Renal cortex interstitium (tissue), 11 donors: ENCODE results near the gene NELFE. TPM values are rescaled to one million over a fixed set of nuclear protein-coding genes. Genes with fewer than 3 reads are reported as not detected.

Experiments
- DNase-seq, 11 donors: peaks; one replicate each; pipeline ENCODE4 v3.0.0-alpha.2; 2013; ENCODE audit warnings: low read depth in 9 of 11, low spot score in 4 of 11; ENCODE audit errors: extremely low read depth in 1 of 11
- polyA plus RNA-seq, 3 donors: library from polyadenylated mRNA; unstranded; fragments of 120-200 nt; gene quantifications; one replicate each; pipeline ENCODE4 v1.2.1, GENCODE V29; 2013; ENCODE audit not compliant: insufficient read length in 3 of 3

NELFE gene
- polyA plus RNA-seq, 3 donors, result 89.5 to 103 (median 91.3) TPM

GRCh38 chr6:31965700-31966099, 6.9 kb upstream of the NELFE start:
- no peak for DNase-seq

- no peak for DNase-seq
These were observed 5.2 kb upstream of the NELFE start for GRCh38 chr6:31963921-31964320.

GRCh38 chr6:31961616-31962015, 2.8 kb upstream of the NELFE start:
- DNase-seq, result no peak

GRCh38 chr6:31958412-31958740, 395 bp downstream of the NELFE start:
- no peak for DNase-seq

- no peak for DNase-seq
These were observed 2.0 kb downstream of the NELFE start for GRCh38 chr6:31956796-31957195.

- no peak for DNase-seq
These were observed 4.3 kb downstream of the NELFE start for GRCh38 chr6:31954511-31954910.

DNA sequence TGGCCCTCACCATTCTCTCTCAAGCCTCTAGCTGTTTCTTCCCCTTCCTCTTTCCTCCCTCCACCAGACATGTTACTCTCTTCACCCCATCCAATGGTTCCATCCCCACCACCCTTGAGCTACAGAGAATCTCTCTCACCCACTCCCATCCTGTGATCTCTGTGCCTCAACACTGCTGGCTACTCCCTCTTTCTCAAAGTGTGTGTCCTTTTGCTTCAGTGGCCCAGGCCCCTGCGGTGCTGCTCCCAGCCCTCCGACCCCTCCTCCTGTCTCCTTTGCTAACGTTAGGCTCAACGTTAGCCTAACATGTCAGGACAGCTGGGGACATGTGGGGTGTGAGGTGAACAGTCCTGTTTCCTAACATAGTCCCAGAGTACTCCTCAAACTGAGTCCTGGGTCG, 5.9 kb downstream of the NELFE start:
- DNase-seq, result no peak

DNA sequence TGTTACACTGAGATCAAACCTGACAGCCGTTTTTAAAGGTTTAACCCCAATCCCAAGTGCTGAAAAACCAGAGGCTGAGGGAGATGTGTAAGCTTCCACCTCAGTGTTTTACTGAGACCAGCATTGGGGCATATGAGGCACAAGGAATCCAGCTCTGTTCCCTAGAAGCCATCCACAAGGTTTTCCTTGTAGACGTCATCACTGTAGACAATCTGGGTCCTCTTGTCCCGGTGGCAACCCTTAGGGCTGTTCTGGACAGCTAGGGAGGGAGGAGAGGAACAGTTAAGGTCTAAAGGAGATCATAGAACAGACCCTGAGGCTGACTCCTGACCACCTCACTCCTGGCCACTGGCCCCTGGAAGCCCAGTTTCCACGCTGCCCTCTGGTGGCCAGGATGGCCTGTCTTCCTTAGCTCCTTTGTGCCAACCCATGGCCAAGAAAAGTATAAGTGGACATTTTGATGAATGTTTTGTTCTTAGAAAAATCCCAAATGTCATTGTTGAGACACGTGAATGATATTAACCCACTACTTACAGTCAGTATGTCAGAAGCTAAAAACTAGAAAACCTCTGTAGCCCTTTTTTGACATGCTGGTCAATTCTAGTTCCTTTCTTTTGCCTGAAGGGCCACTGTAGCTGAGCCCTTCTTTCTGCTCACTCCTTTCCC, 6.5 kb downstream of the NELFE start:
- peak in 6 of 11 donors; percentile 26 to 45 (median 32) for DNase-seq

- DNase-seq, result no peak
These were observed 8.7 kb downstream of the NELFE start for GRCh38 chr6:31949926-31950548.

DNA sequence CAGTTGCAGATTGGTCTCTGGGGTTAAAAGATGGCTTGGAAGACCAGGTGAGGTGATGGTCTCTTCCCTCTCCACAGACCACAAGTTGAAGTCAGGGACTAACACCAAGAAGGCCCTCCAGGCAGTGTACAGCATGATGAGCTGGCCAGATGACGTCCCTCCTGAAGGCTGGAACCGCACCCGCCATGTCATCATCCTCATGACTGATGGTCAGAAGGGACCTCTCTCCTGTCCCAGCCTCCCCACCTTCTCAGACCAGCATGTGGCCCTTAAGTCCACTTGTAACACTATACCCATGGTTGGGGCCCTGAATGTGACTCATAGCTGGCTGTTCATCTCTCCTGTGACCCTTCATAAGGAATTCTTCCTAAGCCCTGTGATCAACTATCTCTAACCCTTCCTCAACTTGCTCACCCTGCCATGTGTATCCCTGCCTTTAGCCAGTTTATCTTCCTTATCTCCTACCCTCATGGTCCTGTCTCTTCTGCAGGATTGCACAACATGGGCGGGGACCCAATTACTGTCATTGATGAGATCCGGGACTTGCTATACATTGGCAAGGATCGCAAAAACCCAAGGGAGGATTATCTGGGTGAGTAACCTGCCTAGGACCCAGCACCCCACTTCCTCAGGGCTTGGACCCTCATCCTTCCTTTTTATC, 9.9 kb downstream of the NELFE start:
- no peak for DNase-seq

DNA sequence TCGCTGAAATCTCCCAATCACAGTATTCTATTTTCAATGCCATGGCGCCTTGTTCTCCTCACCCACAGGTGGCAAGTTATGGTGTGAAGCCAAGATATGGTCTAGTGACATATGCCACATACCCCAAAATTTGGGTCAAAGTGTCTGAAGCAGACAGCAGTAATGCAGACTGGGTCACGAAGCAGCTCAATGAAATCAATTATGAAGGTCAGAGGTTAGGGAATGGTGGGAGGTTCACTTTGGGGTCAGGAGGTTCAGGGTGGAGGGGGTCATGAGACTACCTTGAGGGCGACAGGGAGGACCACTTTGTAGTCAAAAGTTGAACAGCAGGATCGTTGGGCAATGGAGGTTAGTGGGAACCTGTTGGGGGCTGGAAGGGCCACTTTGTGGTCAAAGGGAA, 10.5 kb downstream of the NELFE start:
- DNase-seq, result no peak

DNA sequence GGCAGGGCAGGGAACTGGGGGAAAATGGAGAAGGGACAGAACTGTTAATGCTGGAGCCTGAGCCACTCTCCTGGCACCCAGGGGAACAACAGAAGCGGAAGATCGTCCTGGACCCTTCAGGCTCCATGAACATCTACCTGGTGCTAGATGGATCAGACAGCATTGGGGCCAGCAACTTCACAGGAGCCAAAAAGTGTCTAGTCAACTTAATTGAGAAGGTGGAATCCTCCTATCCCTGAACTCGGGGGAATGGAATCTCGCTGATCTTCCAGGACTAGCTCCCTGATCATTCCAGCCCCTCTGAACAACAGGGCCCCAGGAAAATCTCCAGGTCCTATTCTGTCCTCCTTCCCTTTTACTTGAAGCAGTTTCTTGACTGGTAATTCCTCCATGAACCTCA, 10.9 kb downstream of the NELFE start:
- no peak for DNase-seq

- no peak for DNase-seq
These were observed 11.6 kb downstream of the NELFE start for GRCh38 chr6:31947070-31947675.

- DNase-seq, result no peak
These were observed 12.3 kb downstream of the NELFE start for GRCh38 chr6:31946370-31946885.

DNA sequence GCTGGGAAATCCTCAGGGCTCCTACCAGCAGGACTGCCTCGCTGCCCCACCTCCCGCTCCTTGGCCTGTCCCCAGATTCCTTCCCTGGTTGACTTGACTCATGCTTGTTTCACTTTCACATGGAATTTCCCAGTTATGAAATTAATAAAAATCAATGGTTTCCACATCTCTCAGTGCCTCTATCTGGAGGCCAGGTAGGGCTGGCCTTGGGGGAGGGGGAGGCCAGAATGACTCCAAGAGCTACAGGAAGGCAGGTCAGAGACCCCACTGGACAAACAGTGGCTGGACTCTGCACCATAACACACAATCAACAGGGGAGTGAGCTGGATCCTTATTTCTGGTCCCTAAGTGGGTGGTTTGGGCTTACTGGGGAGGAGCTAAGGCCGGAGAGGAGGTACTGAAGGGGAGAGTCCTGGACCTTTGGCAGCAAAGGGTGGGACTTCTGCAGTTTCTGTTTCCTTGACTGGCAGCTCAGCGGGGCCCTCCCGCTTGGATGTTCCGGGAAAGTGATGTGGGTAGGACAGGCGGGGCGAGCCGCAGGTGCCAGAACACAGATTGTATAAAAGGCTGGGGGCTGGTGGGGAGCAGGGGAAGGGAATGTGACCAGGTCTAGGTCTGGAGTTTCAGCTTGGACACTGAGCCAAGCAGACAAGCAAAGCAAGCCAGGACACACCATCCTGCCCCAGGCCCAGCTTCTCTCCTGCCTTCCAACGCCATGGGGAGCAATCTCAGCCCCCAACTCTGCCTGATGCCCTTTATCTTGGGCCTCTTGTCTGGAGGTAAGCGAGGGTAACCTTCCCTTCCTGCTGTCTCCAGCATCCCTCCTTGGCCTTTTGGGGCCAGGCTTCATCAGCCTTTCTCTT, 13.0 kb downstream of the NELFE start, which contains the start of gene CFB:
Gene CFB, plus strand, starts transcription at position 589 of the 863 bp plus-strand sequence. Its CDS starts 127 bp downstream, at position 716.
- peak in 1 of 11 donors; percentile 22 for DNase-seq

- no peak for DNase-seq
These were observed 13.6 kb downstream of the NELFE start for GRCh38 chr6:31945154-31945506.

DNA sequence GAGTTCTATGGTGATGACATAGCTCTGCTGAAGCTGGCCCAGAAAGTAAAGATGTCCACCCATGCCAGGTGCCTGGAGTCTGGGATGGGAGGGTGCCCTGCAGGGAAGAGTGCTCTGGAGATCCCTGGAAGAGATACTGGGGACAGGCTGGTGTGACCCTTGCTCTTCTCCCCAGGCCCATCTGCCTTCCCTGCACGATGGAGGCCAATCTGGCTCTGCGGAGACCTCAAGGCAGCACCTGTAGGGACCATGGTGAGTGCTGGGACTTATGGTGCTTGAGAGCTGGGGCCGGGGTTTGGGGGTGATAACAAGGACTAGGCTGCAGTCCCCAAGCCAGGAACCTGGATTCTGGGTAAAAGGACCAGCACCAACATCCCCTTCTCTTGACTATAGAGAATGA, 15.0 kb downstream of the NELFE start:
- DNase-seq, result no peak

GRCh38 chr6:31940256-31940664, 18.5 kb downstream of the NELFE start:
- DNase-seq, result no peak

GRCh38 chr6:31935823-31936222, 22.9 kb downstream of the NELFE start:
- DNase-seq, result no peak
